Stimulated activated naive CD8-positive, alpha-beta T cell treated with anti-CD3 and anti-CD28 coated beads, Interleukin-15, Interleukin-2, amounts not matched to agents 100 ng/mL and 50 ng/mL, for 24 hours (primary cell): ENCODE data around the gene ANGPTL5.
"Not testable (repeated sequence)": the region's sequence is repeated elsewhere in the genome, so short reads cannot be mapped to it uniquely, and the experiment has no call there.

Experiments used
- H3K27ac Mint-ChIP-seq: one replicate; pipeline ENCODE4 v1.8.0; 2021; ENCODE audit warnings: mild to moderate bottlenecking, mixed read lengths
- H3K27me3 Mint-ChIP-seq: one replicate; pipeline ENCODE4 v1.8.0; 2021; ENCODE audit warnings: mixed read lengths
- H3K36me3 Mint-ChIP-seq: one replicate; pipeline ENCODE4 v1.8.0; 2021; ENCODE audit warnings: low read depth, mixed read lengths
- H3K4me1 Mint-ChIP-seq: one replicate; pipeline ENCODE4 v1.8.0; 2021; ENCODE audit warnings: low read depth, mixed read lengths
- H3K4me3 Mint-ChIP-seq: one replicate; pipeline ENCODE4 v1.8.0; 2021; ENCODE audit warnings: mild to moderate bottlenecking, mixed read lengths
- H3K9me3 Mint-ChIP-seq: one replicate; pipeline ENCODE4 v1.8.0; 2021; ENCODE audit warnings: mixed read lengths

The ANGPTL5 gene

DNA sequence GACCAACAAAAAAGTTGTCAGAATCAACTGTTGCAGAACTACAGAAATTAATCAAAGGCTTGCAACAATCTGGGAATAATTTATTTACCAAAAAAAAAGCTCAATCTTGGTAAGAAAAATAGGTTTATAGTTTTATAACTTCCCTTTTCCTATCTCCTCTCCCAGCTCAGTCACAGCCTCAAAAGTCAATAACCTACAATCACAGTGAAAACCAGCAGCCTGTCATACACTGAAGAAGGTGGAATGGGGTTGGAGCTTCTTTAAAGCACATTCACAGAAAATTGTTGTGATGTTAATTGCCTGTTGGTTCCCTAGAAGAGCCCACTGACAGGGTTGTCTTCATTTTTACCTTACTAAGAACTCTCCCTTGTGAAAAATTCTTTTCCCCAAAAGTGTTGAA is 52.2 kb downstream of the ANGPTL5 start:
- peaks cover 19% of the 10 kb centered on the region for H3K27me3 Mint-ChIP-seq
- H3K27ac Mint-ChIP-seq: no peak overlapping the region
- H3K36me3 Mint-ChIP-seq: no peaks in the 10 kb centered on the region
- H3K9me3 Mint-ChIP-seq: peaks cover 7% of the 10 kb centered on the region
- H3K4me1 Mint-ChIP-seq: no peaks in the 10 kb centered on the region
- no peak overlapping the region for H3K4me3 Mint-ChIP-seq

DNA sequence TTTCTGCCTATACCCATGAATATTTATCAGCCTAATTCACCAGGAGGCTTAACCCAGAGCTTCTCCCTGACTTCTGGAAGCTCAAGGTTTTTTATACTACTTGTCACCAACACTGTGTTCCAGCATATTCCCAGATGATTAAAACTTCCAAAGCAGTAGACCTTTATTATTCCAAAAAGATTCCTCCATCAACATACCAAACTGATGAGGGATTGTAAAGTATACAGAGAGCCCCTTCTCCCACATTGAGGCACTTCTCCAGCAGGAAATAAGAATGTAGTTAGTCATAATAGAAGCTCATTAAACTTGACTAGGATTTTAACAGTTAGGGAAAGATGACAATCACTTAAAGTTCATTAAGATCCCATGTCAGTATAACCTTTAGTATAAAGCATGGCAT is 53.0 kb downstream of the ANGPTL5 start:
- H3K4me3 Mint-ChIP-seq: no peak overlapping the region
- H3K9me3 Mint-ChIP-seq: peaks cover 7% of the 10 kb centered on the region
- no peaks in the 10 kb centered on the region for H3K4me1 Mint-ChIP-seq
- no peaks in the 10 kb centered on the region for H3K36me3 Mint-ChIP-seq
- peaks cover 19% of the 10 kb centered on the region for H3K27me3 Mint-ChIP-seq
- no peak overlapping the region for H3K27ac Mint-ChIP-seq

DNA sequence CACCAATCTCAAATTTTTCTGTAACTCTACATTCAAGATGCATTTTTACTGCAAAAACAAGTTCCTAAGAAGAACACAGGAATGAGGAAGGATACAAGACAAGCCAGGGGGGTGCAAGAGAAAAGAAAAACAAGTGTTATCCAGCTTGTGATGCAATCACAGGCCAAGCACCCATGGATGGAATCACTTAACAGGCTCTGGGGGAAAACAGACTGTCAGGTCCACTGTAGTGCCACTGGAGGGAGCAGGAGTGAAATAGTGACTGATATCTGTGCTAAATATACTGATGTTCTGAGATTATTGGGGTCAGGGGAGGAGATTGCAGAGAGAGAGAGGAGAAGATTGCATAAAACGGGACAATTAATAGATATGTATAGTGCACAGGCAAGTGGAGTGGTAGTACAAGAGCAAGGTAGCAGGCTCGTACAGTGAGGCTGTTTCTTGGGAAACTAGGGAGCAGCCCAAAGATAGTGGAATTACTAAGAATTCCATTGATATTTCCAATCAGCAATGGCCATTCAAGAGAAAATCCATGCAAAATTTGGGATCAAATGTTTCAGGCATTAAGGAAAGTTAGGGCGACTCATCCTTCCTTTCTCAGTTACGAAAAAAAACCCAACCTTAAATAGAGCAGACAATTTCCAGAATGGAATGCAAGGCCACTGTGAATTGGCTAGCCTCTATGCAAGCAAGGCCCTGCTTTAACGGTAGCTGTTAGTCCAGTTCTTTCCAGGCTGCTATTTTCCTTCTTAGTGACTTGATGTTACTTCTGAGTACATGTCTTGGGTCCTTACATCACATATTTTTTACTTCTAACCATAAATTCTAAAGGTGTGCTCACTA is 53.7 kb downstream of the ANGPTL5 start:
- no peak overlapping the region for H3K4me3 Mint-ChIP-seq
- no peaks in the 10 kb centered on the region for H3K36me3 Mint-ChIP-seq
- no peaks in the 10 kb centered on the region for H3K4me1 Mint-ChIP-seq
- peaks cover 7% of the 10 kb centered on the region for H3K9me3 Mint-ChIP-seq
- H3K27me3 Mint-ChIP-seq: peaks cover 19% of the 10 kb centered on the region
- no peak overlapping the region for H3K27ac Mint-ChIP-seq

DNA sequence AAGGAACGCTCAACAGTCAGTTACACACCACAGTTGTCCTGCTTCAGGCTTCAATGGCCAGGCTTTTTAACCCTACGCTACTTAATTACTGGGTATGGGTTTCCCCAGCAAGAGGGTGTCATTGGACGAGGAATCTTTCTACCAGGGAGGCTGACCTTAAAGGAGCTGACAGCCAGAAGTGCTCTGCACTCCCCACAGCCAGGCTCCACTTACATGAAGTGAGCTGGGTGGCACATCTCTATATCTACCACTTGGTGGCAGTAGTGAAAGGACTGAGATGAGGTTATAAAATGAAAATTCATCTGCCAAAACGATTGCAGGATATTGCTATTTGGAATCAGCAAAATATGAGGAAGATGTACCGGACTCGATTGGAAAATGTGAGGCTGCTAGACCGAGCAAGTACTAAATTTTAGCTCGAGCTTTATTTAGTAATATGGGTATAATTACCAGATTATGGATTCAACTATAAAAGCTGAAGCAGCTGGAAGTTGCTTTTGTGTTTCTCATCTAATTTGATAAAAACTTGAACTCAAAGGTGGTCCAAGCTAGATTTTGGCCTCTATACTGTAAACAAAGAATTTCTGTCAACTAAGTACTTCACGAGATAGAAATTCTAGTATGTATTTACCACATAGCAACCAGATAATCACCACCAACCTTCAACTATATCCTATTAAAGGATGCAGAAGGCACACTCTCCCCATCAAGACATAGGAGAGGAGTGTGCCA is 55.5 kb downstream of the ANGPTL5 start:
- Mint-ChIP-seq H3K27ac (no peak overlapping the region), H3K9me3 (peaks cover 7% of the 10 kb centered on the region), H3K4me3 (no peak overlapping the region), H3K27me3 (peaks cover 19% of the 10 kb centered on the region), H3K4me1 (no peaks in the 10 kb centered on the region), H3K36me3 (no peaks in the 10 kb centered on the region)

DNA sequence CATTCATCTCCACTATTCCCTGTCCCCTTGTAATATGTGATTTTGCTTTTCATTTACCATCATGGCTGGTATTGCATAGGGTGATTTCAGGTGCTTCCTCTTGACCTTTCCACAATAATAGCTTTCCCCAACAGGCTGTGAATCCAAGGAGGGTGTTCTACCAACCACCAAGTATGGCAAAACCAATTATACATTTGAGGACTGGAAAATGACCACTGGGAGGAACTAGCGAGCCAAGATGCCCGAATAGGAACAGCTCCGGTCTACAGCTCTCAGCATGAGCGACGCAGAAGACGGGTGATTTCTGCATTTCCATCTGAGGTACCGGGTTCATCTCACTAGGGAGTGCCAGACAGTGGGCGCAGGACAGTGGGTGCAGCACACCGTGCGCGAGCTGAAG is 64.1 kb downstream of the ANGPTL5 start:
- not testable (repeated sequence) for H3K4me1 Mint-ChIP-seq, H3K27ac Mint-ChIP-seq, H3K27me3 Mint-ChIP-seq

DNA sequence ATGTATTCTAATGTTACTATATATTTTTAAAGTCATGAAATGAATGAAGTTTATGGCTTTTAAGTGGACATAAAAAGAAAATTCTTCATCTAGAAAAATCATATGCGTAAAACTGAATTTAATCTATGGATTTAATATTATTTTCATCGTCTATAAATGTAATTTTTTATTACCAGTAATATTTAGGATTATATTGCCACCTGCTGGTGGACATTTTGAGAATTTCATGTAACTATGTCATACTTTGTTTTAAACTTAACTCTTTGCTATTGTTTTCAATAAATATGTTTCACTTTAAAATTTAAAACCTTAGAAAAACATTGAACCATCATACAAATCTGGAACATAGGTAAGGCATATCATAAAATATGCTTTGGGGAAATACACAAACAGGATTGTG is 68.1 kb downstream of the ANGPTL5 start:
- Mint-ChIP-seq H3K4me3 (no peak overlapping the region), H3K9me3 (no peaks in the 10 kb centered on the region), H3K27ac (no peak overlapping the region), H3K36me3 (no peaks in the 10 kb centered on the region), H3K27me3 (peaks cover 8% of the 10 kb centered on the region), H3K4me1 (no peaks in the 10 kb centered on the region)

More for the DNA sequence above, 64.1 kb downstream of the ANGPTL5 start:
- not testable (repeated sequence) for H3K9me3 Mint-ChIP-seq, H3K36me3 Mint-ChIP-seq, H3K4me3 Mint-ChIP-seq

DNA sequence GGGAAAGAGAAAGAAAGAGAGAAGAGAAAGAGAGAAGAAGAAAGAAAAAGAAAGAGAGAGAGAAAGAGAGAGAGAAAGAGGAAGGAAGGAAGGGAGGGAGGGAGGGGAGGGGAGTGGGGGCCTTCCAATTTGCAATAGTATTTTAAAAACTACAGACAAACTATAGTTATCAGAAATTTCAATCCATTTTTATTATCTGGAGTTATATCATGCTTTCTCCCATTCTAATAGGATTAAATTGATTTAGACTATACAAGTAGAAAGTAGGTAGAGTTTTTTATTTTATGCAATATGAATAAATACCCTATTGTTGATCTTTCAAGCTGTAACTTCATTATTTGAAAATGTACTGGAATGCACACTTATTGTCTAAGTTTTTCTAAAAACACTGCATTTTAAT is 71.7 kb downstream of the ANGPTL5 start:
- no peaks in the 10 kb centered on the region for H3K9me3 Mint-ChIP-seq

DNA sequence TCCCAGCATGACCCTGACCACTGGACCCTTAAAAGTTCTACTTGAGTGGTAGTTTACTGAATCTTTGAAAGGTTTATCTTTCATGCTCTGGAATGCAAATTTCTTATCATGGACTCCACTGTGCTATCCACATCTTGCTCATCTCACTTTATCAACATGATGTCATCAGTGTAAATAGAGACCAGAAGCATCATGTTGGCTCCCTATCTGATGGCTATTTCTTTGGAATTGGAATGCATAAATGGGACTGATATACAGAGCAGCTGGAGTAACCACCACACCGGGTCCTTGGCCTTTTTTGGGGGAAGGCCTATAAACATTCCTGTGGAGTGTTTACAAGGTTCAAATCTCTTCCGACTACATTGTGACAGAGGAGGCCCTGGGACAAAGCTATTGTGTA is 75.6 kb downstream of the ANGPTL5 start:
- Mint-ChIP-seq H3K27ac (no peak overlapping the region), H3K27me3 (no peaks in the 10 kb centered on the region), H3K9me3 (no peaks in the 10 kb centered on the region), H3K4me1 (no peaks in the 10 kb centered on the region), H3K4me3 (no peak overlapping the region), H3K36me3 (no peaks in the 10 kb centered on the region)

More for the DNA sequence above, 71.7 kb downstream of the ANGPTL5 start:
- Mint-ChIP-seq H3K36me3 (no peaks in the 10 kb centered on the region), H3K4me1 (no peaks in the 10 kb centered on the region), H3K27me3 (peaks cover 4% of the 10 kb centered on the region), H3K4me3 (no peak overlapping the region), H3K27ac (no peak overlapping the region)
